Measurements from ENCODE around the gene UHMK1. TPM values are rescaled to one million over a fixed set of nuclear protein-coding genes. Genes with fewer than 3 reads are reported as not detected.

The UHMK1 gene
- total and polyA plus RNA-seq, 10 donors: 14.8 to 77.6 (median 59.1) TPM

DNA sequence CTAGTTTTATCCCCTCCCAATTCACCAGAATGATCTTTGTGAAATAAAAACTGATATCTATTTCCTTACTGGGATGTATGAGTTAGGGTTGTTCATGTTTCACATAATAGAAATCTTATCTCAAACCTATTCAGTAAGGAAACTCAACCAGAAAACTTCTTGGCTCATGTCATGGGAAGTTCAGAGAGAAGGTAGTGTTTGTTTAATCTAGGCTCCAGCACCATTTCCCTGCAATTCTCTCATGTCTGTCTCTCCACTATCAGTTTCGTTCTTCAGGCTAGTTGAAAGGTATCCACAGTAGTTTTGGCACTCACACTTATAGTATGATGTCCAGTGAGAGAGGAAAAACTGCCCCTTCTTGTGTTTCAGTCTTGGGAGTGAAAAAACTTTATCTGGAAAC is 34.6 kb upstream of the UHMK1 start:
- intact Hi-C loops (cut with DNase I; ENCODE audit: low total_unique reads): no loop called here
- no peaks in the 10 kb centered on the region for H3K27me3 ChIP-seq (replicated peaks in 1 of 7)
- H3K4me3 ChIP-seq: no peak overlapping the region
- no peaks in the 10 kb centered on the region for H3K9me3 ChIP-seq
- DNase-seq: no peak
- H3K27ac ChIP-seq: no peak overlapping the region
- 60 to 85% (median 67%) methylated on average over 1 of the region's 1 CpG for WGBS, 5 donors
- no peaks in the 10 kb centered on the region for H3K36me3 ChIP-seq
- no peaks in the 10 kb centered on the region for H3K4me1 ChIP-seq
- TF ChIP-seq, protein P1, sequence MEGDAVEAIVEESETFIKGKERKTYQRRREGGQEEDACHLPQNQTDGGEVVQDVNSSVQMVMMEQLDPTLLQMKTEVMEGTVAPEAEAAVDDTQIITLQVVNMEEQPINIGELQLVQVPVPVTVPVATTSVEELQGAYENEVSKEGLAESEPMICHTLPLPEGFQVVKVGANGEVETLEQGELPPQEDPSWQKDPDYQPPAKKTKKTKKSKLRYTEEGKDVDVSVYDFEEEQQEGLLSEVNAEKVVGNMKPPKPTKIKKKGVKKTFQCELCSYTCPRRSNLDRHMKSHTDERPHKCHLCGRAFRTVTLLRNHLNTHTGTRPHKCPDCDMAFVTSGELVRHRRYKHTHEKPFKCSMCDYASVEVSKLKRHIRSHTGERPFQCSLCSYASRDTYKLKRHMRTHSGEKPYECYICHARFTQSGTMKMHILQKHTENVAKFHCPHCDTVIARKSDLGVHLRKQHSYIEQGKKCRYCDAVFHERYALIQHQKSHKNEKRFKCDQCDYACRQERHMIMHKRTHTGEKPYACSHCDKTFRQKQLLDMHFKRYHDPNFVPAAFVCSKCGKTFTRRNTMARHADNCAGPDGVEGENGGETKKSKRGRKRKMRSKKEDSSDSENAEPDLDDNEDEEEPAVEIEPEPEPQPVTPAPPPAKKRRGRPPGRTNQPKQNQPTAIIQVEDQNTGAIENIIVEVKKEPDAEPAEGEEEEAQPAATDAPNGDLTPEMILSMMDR (IDR thresholded peaks at IDR 0.05 in 8 of 11, conservative IDR thresholded peaks at IDR 0.05 in 3 of 11): no peak
- TF ChIP-seq POLR2A (IDR thresholded peaks at IDR 0.05): no peak
- no peak for TF ChIP-seq POLR2AphosphoS5 (IDR thresholded peaks at IDR 0.05)

DNA sequence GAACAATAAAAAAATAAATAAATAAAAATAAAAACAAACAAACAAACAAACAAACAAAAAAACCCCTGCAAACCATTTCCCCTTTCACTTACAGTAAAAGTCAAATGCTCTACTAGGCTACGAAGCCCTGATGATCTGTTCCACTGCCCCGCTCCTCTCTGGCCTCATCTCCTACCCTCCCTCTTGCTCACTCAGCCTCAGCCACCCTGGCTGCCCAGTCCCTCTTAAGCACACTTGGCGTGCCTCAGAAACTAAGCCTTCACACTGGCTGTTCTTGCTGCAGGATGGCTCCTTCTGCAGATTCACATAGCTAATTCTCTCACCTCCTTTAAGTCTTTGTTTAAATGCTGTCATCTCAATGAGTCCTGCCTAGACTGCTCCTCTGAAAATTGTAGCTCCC is 30.8 kb upstream of the UHMK1 start:
- Histone ChIP-seq H3K27me3 (replicated peaks in 1 of 7) (no peaks in the 10 kb centered on the region), H3K36me3 (no peaks in the 10 kb centered on the region), H3K9me3 (no peaks in the 10 kb centered on the region), H3K4me3 (no peak overlapping the region), H3K4me1 (no peaks in the 10 kb centered on the region), H3K27ac (no peak overlapping the region)
- DNase-seq: no peak
- WGBS, 5 donors: 84 to 90% (median 86%) methylated on average over 3 of the region's 3 CpGs
- intact Hi-C loops (cut with DNase I; ENCODE audit: low total_unique reads): no loop called here
- TF ChIP-seq, protein P1 (IDR thresholded peaks at IDR 0.05 in 8 of 11, conservative IDR thresholded peaks at IDR 0.05 in 3 of 11): no peak
- TF ChIP-seq POLR2A (IDR thresholded peaks at IDR 0.05): no peak
- TF ChIP-seq POLR2AphosphoS5 (IDR thresholded peaks at IDR 0.05): no peak

DNA sequence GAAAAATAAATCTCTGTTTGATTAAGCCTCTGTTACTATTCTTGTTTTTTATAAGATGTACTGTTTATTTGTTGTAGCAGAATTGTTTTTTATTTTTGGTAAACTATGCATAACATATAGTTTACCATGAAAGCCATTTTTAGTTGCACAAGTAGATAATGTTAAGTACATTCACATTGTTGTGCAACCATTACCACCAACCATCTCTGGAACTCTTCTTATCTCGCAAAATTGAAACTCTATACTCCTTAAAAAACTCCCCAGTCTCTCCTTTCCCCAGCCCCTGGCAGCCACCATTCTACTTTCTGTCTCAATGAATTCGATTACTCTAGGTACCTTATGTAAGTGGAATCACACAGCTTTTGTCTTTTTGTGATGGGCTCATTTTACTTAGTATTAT is 27.4 kb upstream of the UHMK1 start:
- intact Hi-C loops (cut with DNase I; ENCODE audit: low total_unique reads): no loop called here
- Histone ChIP-seq H3K36me3 (no peaks in the 10 kb centered on the region), H3K4me1 (no peaks in the 10 kb centered on the region), H3K27me3 (replicated peaks in 1 of 7) (no peaks in the 10 kb centered on the region), H3K9me3 (peaks cover 0 to 3% (median under 1%) of the 10 kb centered on the region in 8 donors), H3K27ac (no peak overlapping the region), H3K4me3 (no peak overlapping the region)
- DNase-seq: no peak
- 69 to 83% (median 73%) methylated on average over 2 of the region's 2 CpGs for WGBS, 5 donors
- TF ChIP-seq, protein P1 (IDR thresholded peaks at IDR 0.05 in 8 of 11, conservative IDR thresholded peaks at IDR 0.05 in 3 of 11): no peak
- TF ChIP-seq POLR2AphosphoS5 (IDR thresholded peaks at IDR 0.05) (no peak), POLR2A (IDR thresholded peaks at IDR 0.05) (no peak)

DNA sequence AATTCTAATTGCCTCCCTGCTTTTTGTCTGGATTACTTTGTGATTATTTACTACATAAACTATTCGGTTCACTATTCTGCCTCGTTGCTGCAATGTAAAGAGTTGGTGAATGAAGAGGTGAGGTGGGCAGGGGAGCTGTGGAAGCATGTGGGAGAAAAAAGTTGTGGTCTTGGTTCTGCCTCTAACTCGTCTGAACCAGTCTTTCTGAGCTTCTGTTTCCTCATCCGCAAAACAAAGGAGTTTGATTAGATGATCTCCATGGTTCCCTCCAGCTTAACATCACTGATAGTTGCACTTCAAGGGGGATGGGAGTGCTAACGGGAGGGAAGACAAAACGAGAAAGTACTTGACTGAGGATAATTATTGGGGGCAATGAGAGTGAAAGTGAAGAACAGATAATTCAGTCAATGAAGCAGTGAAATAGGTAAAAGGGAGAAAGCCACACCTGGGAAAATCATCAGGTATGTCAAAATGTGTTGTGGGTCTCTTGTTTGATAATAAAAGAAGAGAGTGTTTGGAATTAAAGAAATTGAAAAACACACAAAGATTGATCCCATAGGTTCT is 26.2 kb upstream of the UHMK1 start:
- intact Hi-C loops (cut with DNase I; ENCODE audit: low total_unique reads): no loop called here
- no peaks in the 10 kb centered on the region for H3K4me1 ChIP-seq
- peaks cover under 1 to 15% (median 12%) of the 10 kb centered on the region in 8 donors for H3K9me3 ChIP-seq
- H3K27ac ChIP-seq: no peak overlapping the region
- no peaks in the 10 kb centered on the region for H3K27me3 ChIP-seq (replicated peaks in 1 of 7)
- 49 to 65% (median 63%) methylated on average over 6 of the region's 6 CpGs for WGBS, 5 donors
- H3K36me3 ChIP-seq: no peaks in the 10 kb centered on the region
- TF ChIP-seq POLR2A (IDR thresholded peaks at IDR 0.05) (no peak), POLR2AphosphoS5 (IDR thresholded peaks at IDR 0.05) (no peak)
- TF ChIP-seq, protein P1 (IDR thresholded peaks at IDR 0.05 in 8 of 11, conservative IDR thresholded peaks at IDR 0.05 in 3 of 11): no peak
- H3K4me3 ChIP-seq: no peak overlapping the region
- DNase-seq: no peak

All from spleen (tissue), 11 donors.